Lung (tissue), 12 donors: ENCODE data around the gene MPIG6B. TPM values are rescaled to one million over a fixed set of nuclear protein-coding genes. Genes with fewer than 3 reads are reported as not detected.

ENCODE experiments used
- ATAC-seq: fragments of 200-7000 bp; cut with Tn5 transposase; one replicate; pipeline ENCODE4 v1.9.1; 2020; ENCODE audit warnings: moderate number of reproducible peaks; ENCODE audit not compliant: insufficient read depth, low FRiP score
- DNase-seq, 3 donors: peaks; one replicate each; pipeline ENCODE4 v3.0.0-alpha.2; 2013 to 2017
- H3K27ac ChIP-seq, 2 donors: one replicate each; pipeline ENCODE4 v1.5.1; 2013; ENCODE audit warnings: mild to moderate bottlenecking in 2 of 2, moderate library complexity in 2 of 2, control low read depth in 1 of 2, inconsistent platforms in 1 of 2, low read depth in 1 of 2, low read length in 1 of 2
- H3K27me3 ChIP-seq, 3 donors: one replicate each; pipeline ENCODE4 v1.5.1; 2013; ENCODE audit warnings: low read length in 2 of 3; ENCODE audit not compliant: control insufficient read depth in 3 of 3, insufficient read depth in 3 of 3
- H3K36me3 ChIP-seq, 4 donors: one replicate each; pipeline ENCODE4 v1.5.1; 2013; ENCODE audit warnings: low read length in 4 of 4, mild to moderate bottlenecking in 1 of 4, moderate library complexity in 1 of 4; ENCODE audit not compliant: control insufficient read depth in 4 of 4, insufficient read depth in 4 of 4
- H3K4me1 ChIP-seq, 5 donors: one replicate each; pipeline ENCODE4 v1.5.1; 2013; ENCODE audit warnings: low read length in 5 of 5, mild to moderate bottlenecking in 2 of 5, moderate library complexity in 1 of 5; ENCODE audit not compliant: control insufficient read depth in 5 of 5, insufficient read depth in 5 of 5
- H3K4me3 ChIP-seq: one replicate; pipeline ENCODE4 v1.5.1; 2013; ENCODE audit warnings: mild to moderate bottlenecking, control low read depth, moderate library complexity
- H3K9ac ChIP-seq, 2 donors: one replicate each; pipeline ENCODE4 v1.5.1; 2013; ENCODE audit warnings: low read length in 2 of 2, control low read depth in 1 of 2; ENCODE audit not compliant: insufficient read depth in 1 of 2
- H3K9me3 ChIP-seq, 4 donors: one replicate each; pipeline ENCODE4 v1.5.1; 2013; ENCODE audit warnings: low read length in 3 of 4, mild to moderate bottlenecking in 1 of 4, moderate library complexity in 1 of 4; ENCODE audit not compliant: control insufficient read depth in 4 of 4, insufficient read depth in 3 of 4
- WGBS, 2 donors: extraction: QIAGEN DNeasy Blood & Tissue Kit; methylation state at CpG; one replicate each; pipeline ENCODE4 v1.1.7; 2013; 5-methylcytosine and 5-hydroxymethylcytosine counted together
- polyA plus RNA-seq, 2 donors: library from polyadenylated mRNA; stranded (reverse); fragments of 200-250 nt; gene quantifications; one replicate each; pipeline ENCODE4 v1.2.1, GENCODE V29; 2013
- total RNA-seq, 2 donors: library from RNA; depleted of rRNA in 1 of 2; stranded (reverse); fragments of >200 nt in 1 of 2; gene quantifications; one replicate each; pipeline ENCODE4 v1.2.1, GENCODE V29; 2014 to 2021
- TF ChIP-seq, protein P1 (sequence below): IDR thresholded peaks from 2 replicates; pipeline ENCODE4 v1.5.1; 2012; ENCODE audit warnings: mild to moderate bottlenecking; ENCODE audit errors: control extremely low read depth, extremely low read depth
- donor health status: control.
- donor health status: control.
- donor health status: Bipolar disorder and iron deficiency.
- donor health status: healthy.
- donor health status: DM: yes; HTN: yes; CAD: no.

MPIG6B gene
- total and polyA plus RNA-seq, 4 donors, result 0.45 to 2.3 (median 0.86) TPM

DNA sequence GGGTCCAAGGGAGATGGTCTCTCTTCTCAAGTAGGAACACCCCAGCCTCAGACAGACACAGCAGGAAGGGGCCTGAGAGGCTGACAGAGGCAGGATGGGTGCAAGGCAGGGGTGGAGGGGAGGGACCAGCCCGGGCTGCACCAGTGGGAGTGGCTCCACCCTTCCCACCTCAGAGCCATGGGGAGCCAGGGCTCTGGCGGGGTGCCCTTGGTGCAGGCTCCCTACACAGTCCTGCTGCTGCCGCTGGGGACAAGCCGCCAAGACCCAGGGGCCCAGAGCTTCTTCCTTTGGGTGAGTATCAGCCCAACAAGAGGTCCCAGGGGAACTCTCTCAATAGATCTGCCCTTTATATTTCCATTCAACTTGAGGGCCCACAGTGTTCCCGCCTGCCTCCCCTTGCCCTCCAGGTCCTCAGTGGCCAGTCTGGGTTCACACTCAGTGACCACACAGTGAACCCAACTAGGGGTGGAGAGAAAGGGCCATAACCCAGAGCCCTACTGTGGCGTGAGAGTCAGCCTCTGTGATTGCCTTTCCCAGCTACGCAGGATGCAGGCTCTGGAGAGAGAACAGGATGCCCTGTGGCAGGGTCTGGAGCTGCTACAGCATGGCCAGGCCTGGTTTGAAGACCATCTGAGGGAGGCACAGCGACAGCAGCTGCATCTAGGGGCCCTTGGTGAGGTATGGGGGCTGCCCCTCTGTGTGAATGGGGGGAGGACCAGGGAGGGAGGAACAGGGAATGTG, 39.9 kb downstream of the MPIG6B start:
- no peaks in the 10 kb centered on the region for H3K9me3 ChIP-seq
- peaks cover 0 to 3% (median 0%) of the 10 kb centered on the region in 4 donors for H3K36me3 ChIP-seq
- no peaks in the 10 kb centered on the region for H3K27me3 ChIP-seq
- H3K9ac ChIP-seq, result no peak overlapping the region
- TF ChIP-seq, protein P1, sequence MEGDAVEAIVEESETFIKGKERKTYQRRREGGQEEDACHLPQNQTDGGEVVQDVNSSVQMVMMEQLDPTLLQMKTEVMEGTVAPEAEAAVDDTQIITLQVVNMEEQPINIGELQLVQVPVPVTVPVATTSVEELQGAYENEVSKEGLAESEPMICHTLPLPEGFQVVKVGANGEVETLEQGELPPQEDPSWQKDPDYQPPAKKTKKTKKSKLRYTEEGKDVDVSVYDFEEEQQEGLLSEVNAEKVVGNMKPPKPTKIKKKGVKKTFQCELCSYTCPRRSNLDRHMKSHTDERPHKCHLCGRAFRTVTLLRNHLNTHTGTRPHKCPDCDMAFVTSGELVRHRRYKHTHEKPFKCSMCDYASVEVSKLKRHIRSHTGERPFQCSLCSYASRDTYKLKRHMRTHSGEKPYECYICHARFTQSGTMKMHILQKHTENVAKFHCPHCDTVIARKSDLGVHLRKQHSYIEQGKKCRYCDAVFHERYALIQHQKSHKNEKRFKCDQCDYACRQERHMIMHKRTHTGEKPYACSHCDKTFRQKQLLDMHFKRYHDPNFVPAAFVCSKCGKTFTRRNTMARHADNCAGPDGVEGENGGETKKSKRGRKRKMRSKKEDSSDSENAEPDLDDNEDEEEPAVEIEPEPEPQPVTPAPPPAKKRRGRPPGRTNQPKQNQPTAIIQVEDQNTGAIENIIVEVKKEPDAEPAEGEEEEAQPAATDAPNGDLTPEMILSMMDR, result no peak
- 78 to 84% methylated on average over 8 of the region's 8 CpGs for WGBS, 2 donors
- no peak for ATAC-seq
- peaks cover 0 to 6% (median 0%) of the 10 kb centered on the region in 5 donors for H3K4me1 ChIP-seq
- H3K27ac ChIP-seq, result peak overlapping the region in 1 of 2 donors; percentile 54
- no peak for DNase-seq
- H3K4me3 ChIP-seq, result no peak overlapping the region

DNA sequence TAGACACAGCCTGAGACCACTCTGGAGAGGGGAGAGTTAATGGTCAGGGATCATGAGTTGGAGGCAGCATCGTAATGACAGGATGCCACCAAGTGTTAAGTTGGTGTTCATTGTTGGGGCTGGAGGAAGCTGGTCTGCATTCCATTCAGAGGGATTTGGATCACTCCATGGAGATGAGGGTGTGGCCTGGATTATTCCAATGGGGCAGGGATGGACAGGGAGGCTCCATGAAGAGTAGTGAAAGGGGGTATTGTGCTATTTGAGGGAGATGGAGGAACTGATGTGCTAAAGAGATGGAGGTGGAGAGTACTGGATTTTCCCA, 40.4 kb downstream of the MPIG6B start:
- DNase-seq (peak; percentile 17 to 49 (median 44)), ATAC-seq (no peak)
- Histone ChIP-seq H3K4me3 (no peak overlapping the region), H3K9ac (no peak overlapping the region), H3K4me1 (peaks cover 0 to 6% (median 0%) of the 10 kb centered on the region in 5 donors), H3K9me3 (no peaks in the 10 kb centered on the region), H3K27me3 (no peaks in the 10 kb centered on the region), H3K36me3 (peaks cover 0 to 3% (median 0%) of the 10 kb centered on the region in 4 donors), H3K27ac (peak overlapping the region in 1 of 2 donors; percentile 54)
- TF ChIP-seq, protein P1, result no peak
- 30 to 48% methylated on average over 1 of the region's 1 CpG for WGBS, 2 donors

DNA sequence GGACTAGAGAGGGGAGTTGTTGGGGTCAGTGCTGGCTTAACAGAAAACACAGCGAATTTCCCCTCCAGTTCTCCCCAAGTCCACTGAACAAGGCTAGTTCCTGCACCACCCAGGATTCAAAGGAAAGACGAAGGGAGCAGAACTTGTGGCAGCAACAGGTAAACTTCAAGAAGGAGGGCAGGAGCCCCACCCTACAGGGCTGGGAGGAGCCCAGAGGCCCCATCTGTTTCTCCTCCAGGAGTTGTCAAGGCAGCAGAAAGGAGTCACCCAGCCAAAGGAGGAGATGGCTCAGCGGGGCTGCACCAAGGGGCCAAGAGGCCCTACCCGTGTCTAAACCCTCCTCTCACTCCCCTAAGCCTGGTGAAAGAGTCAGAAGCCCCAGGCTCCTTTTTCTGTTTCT, 41.0 kb downstream of the MPIG6B start:
- 85 to 97% methylated on average over 4 of the region's 4 CpGs for WGBS, 2 donors
- Histone ChIP-seq H3K4me1 (peaks cover 0 to 6% (median 0%) of the 10 kb centered on the region in 5 donors), H3K27ac (no peak overlapping the region), H3K4me3 (no peak overlapping the region), H3K27me3 (no peaks in the 10 kb centered on the region), H3K36me3 (peaks cover 0 to 3% (median 0%) of the 10 kb centered on the region in 4 donors), H3K9me3 (no peaks in the 10 kb centered on the region), H3K9ac (no peak overlapping the region)
- no peak for DNase-seq
- no peak for ATAC-seq
- TF ChIP-seq, protein P1, result no peak
